ENCODE measurements around the gene ZCCHC2.

ZCCHC2 gene

DNA sequence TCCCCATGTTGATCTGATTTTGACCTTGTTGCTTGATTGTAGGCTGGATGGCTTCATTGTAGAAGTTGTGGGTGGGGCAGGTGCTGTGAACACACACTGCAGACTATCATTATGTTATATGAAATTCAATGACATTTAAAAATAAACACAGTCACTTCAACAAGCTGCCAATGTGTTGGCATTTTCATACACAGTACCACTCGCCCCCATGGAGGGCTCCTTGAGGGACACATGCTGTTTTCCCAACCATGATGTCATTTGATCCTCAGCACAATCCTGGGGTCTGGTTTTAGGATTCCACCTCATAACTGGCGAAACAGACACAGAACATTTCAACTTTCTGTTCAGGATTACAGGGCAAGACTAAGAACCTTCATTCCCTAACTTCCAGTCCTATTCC, 86.9 kb downstream of the ZCCHC2 start:
- DNase-seq (ENCODE audit: low read depth in 2 of 2) = no peak

DNA sequence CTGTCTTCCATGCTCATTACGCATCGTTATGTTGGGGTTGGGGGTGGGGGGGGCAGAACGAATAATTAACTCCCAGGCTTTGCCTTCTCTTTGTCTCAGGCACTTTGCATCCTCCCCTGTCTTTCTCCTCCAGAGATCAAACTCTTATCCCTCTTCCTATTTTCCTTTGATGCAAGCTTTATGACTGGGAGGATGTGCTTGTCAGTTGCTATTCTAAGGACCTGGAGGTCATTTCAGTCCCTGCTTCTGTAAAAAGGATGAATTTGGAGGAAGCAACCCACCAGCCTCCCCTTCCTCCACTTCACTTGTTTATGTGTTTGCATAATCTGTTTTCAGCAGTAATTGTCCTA, 87.5 kb downstream of the ZCCHC2 start:
- DNase-seq (ENCODE audit: low read depth in 2 of 2) = no peak

DNA sequence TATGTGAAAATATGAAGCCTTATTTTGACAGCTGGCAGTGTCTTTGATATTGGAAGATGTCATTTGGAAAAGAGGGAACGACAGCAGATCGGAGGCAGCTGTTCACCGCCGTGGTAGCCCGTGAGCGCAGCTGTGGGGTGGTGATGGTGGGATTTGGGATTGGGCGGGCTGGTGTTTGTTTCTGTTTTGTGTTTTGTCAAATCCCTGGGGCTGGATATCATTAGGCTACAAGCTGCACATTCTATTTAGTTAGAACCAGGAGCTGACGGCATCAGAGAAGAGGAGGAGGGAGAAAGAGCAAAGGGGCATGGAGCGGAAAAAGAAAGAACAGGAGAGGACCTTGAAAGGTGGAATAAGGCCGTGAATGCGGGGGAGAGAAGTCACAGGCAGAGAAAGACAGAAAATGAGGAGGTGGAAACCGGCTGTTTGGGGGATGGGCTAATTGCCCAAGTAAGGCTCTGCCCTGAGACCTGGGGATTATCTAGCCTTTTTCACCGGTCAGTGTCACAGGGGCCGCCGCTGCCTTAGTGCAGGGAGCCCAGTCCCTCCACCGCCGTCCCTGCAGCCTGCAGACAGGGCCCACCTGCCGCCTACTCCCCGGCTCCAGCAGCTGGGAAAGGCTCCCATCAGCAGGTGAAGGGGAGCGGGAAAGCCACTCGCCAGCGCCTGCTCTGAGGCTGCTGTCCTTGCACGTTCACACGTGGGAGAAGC, 88.0 kb downstream of the ZCCHC2 start:
- DNase-seq (ENCODE audit: low read depth in 2 of 2) = no peak

DNA sequence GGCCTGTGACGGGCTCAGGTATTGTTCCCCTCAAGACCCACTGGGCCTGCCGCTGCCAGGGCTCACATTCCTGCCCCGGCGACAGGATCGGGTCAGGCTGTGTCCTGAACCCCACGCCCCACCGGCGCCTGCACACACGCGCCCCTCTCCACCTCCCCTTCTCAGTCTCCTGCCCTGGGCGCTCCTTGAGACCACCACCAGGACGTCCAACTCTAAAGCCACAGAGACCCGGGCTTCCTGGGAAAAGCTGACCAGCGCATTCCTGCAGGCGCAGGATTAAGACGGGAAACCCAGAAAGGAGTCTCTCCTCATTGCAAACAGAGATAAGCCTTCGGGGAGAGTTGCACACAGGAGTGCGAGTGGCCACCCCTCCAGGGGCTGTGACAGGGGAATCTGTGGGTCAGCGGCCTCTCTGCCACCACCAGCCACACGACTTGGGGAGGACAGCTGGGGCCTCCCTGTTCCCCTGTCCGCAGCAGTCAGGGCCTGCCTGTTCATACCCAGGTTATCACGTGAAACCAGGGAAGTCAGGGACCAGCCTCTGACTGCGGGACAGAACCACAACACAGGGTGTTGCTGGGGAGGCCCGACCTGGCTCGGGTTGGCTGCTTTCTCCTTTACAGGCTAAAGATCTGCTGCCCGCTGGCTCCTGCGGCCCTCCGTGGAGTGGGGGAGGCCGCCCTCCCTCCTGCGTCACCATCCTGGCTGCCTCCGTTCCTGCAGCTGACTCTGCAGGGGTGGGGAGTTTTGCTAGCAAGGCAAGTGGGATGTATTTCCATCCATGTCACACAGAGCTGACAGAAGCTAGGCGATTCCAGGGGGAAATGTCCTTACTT, 88.8 kb downstream of the ZCCHC2 start:
- DNase-seq (ENCODE audit: low read depth in 2 of 2) = no peak

DNA sequence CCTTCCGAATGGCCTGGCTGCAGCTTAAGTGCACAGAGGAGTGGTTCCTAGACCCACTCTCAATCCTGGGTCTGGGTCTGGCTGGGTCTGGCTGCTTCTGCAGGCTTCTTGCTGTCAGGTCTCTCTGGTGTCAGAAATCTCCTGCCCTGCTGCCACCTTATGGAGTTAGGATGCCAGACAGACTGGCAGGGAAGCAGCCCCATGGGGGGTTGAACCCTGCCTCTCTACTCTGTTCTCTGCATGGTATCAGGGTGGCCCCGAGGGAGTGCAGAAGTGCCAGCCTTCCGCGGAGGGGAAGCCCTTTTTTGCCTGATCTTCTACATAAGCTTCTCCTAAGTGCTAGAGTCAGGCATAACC, 89.4 kb downstream of the ZCCHC2 start:
- no peak for DNase-seq (ENCODE audit: low read depth in 2 of 2)

DNA sequence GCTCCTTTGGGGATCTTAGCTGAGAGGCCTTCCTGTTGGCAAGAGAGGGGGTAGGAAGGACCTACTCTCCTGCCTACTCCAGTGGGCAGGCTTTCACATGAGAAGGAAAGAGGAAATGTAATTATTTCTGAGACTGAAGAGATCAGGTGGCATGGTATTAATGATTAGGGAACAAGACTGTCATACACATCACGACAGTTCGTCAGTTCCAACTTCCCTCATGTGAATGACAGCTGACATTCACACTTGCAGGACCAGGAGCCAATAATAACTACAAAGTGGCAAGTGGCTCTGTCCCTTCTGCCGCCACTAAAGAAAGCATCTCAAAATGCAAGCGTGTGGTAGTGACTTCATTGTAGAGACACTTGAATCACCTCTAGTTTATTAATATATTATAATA, 90.0 kb downstream of the ZCCHC2 start:
- no peak for DNase-seq (ENCODE audit: low read depth in 2 of 2)

DNA sequence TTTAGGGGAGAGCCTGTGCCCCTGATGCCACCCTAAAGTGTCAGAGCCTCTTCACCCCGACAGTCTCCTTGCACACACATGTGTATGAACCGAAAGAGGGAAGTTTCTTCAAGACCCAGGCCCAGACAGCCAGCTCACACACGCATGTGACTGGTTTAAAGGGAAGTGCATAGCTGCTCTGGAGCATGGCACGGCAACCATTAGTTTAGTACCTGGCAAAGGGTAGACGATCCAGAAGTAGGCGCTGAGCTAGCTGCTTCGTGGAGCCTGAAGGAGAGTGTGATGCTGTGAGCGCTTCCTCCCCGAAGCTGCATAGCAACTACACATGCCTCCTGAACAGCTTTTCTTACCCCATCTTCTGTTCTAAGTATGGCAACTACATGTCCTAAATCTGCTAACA, 91.7 kb downstream of the ZCCHC2 start:
- DNase-seq (ENCODE audit: low read depth in 2 of 2) = no peak

DNA sequence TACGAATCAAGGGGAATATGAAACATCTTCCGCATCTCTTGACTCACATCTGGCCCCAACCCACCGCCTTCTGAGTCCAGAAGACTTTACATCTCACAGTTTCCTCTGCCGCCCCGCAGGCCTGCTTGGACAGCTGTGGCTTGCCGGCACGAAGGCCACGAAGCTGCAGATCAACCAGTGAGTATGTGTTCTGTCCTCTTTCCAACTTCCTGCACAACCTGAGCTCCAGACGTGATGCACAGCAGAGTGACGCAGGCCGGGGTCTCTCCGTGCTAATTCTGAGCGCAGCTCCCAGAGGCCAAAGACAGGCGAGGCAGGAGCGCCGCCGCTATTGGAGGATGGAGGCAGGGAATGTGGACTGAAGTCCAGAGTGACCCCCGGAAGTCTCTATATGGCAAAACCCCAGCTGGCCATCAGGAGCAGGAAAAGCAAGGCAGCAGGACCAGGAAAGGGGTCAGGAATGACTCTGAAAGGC, 93.5 kb downstream of the ZCCHC2 start:
- no peak for DNase-seq (ENCODE audit: low read depth in 2 of 2)

DNA sequence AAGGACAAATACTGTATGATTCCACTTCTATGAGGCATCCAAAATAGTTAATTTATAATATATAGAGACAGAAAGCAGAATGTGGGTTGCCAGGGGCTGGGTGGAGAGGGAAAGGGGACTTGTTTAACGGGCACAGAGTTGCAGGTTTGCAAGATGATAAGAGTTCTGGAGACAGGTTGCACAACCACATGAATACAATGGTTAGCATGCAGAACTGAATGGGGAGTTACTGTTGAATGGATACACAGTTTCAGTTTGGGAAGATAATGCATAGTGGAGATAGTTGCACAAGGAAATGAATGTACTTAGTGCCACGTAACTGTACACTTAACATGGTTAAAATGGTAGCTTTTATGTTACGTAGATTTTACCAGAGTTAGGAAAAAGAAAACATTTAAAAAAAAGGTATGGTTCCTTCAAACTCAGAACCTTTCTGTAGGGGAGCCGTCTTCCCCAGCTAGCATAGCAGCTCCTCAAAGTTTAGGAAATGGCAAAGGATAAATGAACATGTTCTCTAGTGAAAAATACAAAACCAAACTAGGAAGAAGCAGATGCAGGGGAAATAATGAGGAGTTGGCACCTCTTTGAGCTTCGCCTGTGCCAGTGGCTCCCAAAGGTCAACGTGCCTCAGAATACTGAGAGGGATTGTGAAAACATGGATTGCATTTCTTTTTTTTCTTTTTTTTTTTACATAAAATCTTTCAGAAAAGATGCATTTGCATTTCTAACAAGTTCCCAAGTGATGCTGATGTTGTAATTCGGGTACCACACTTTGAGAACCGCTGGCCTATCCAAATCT, 95.2 kb downstream of the ZCCHC2 start:
- DNase-seq (ENCODE audit: low read depth in 2 of 2) = no peak

DNA sequence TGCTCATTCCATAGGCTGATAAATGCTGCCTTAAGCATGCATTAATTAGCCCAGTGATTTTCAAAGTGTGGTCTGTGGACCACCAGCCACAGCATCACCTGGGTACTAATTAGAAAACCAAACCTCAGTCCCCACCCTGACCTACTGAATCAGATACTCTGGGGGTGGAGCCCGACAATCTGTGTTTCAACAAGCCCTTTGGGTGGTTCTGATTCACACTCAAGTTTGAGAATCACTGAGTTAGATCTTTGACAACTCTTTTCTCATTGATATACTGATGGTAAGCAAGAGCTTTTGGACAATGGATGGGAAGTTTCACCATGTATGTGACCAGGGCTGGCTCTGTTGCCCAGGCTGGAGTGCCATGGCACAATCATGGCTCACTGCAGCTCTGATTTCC, 95.9 kb downstream of the ZCCHC2 start:
- DNase-seq (ENCODE audit: low read depth in 2 of 2) = no peak

DNA sequence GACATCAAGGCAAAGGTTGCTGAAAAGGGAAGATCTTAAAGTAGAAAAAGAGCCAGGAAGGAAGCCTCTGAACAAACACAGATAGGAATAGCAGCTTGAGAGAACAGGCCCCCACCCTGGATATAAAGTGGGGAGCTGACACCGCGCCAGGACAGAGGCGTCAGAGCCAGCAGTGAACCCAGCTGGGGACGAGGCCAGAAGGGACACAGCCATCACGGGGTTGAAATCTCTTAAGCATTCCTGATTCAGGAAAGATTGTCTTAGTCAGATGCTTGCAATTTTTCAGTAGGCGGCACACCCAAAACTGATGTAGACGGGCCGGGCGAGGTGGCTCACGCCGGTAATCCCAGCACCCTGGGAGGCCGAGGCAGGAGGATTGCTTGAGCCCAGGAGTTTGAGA, 98.7 kb downstream of the ZCCHC2 start:
- DNase-seq (ENCODE audit: low read depth in 2 of 2) = no peak

DNA sequence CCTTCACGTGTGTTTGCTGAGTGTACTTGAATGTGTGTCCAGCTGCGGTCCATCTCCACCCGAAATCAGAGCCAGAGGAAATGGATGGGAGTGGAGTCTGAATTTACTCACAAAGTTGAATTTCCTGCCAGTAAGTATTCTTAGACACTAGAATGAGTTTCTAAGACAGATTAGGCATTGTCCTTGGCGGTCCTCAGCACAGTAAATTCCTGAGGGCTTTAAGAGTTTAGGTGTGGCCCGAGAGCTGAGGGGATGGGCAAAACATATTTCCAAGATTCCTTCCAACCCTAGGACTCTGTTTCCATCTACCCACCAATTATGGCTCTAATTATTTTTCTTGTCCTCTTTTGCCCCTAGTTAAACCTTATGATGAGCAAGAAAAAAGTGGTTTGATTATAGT, 102.2 kb downstream of the ZCCHC2 start:
- DNase-seq (ENCODE audit: low read depth in 2 of 2) = no peak

All from stimulated activated CD8-positive, alpha-beta memory T cell treated with anti-CD3 and anti-CD28 coated beads, Interleukin-15, amount 100 ng/mL, for 4 hours (primary cell).